ENCODE measurements around the gene KBTBD13.
"Not testable (repeated sequence)": the region's sequence is repeated elsewhere in the genome, so short reads cannot be mapped to it uniquely, and the experiment has no call there.

Gene KBTBD13

GRCh38 chr15:65069779-65070546 is 6.6 kb upstream of the KBTBD13 start:
- no peak for DNase-seq

- no peak for DNase-seq
These were observed 5.2 kb upstream of the KBTBD13 start for GRCh38 chr15:65071381-65071811.

- DNase-seq: no peak
These were observed 4.5 kb upstream of the KBTBD13 start for GRCh38 chr15:65072027-65072426.

GRCh38 chr15:65072617-65073016 is 3.9 kb upstream of the KBTBD13 start:
- DNase-seq: no peak

- not testable (repeated sequence) for DNase-seq
These were observed 1.6 kb upstream of the KBTBD13 start for GRCh38 chr15:65074946-65075345.

GRCh38 chr15:65075607-65076395 is 745 bp upstream of the KBTBD13 start:
- not testable (repeated sequence) for DNase-seq

- no peak for DNase-seq
These were observed 890 bp downstream of the KBTBD13 start for GRCh38 chr15:65077291-65077980.

- peak; percentile 44 for DNase-seq
These were observed 1.4 kb downstream of the KBTBD13 start for GRCh38 chr15:65077981-65078352.

- DNase-seq: no peak
These were observed 3.0 kb downstream of the KBTBD13 start for GRCh38 chr15:65079580-65079979.

GRCh38 chr15:65081270-65081669 is 4.7 kb downstream of the KBTBD13 start:
- DNase-seq: no peak

- DNase-seq: no peak
These were observed 5.2 kb downstream of the KBTBD13 start for GRCh38 chr15:65081758-65082157.

GRCh38 chr15:65082303-65082953 is 5.9 kb downstream of the KBTBD13 start:
- no peak for DNase-seq

GRCh38 chr15:65083262-65083701 is 6.7 kb downstream of the KBTBD13 start:
- no peak for DNase-seq

GRCh38 chr15:65084500-65085206 is 8.1 kb downstream of the KBTBD13 start:
- no peak for DNase-seq

GRCh38 chr15:65085207-65085753 is 8.7 kb downstream of the KBTBD13 start:
- no peak for DNase-seq

- no peak for DNase-seq
These were observed 9.6 kb downstream of the KBTBD13 start for GRCh38 chr15:65085990-65086679.

GRCh38 chr15:65086680-65087111 is 10.2 kb downstream of the KBTBD13 start:
- DNase-seq: no peak

GRCh38 chr15:65087411-65087810 is 10.9 kb downstream of the KBTBD13 start:
- DNase-seq: no peak

- no peak for DNase-seq
These were observed 11.5 kb downstream of the KBTBD13 start for GRCh38 chr15:65087873-65088642.

GRCh38 chr15:65088643-65089021 is 12.1 kb downstream of the KBTBD13 start:
- no peak for DNase-seq

All from CD4-positive, alpha-beta T cell treated with Interleukin-17A for 1 hour (primary cell).